ENCODE data around the gene LUM.

GRCh38 chr12:91098461-91098860, 12.8 kb downstream of the LUM start:
- TF ChIP-seq CTCF (IDR thresholded peaks at IDR 0.05) = no peak
- no peak for TF ChIP-seq SMC3 (IDR thresholded peaks at IDR 0.05; ENCODE audit: low read depth, low read length)
- TF ChIP-seq POLR2AphosphoS5 (IDR thresholded peaks at IDR 0.05; ENCODE audit: low read depth, low read length) = no peak
- no peak for TF ChIP-seq RAD21 (IDR thresholded peaks at IDR 0.05; ENCODE audit: low read length)
- TF ChIP-seq EZH2phosphoT487 (IDR thresholded peaks at IDR 0.05; ENCODE audit: borderline replicate concordance, low read depth) = no peak
- TF ChIP-seq EP300 (IDR thresholded peaks at IDR 0.05; ENCODE audit: borderline replicate concordance in 1 of 2, low read depth in 1 of 2, low read length in 1 of 2) = no peak; a peak in 1 of 4 replicates
- no peak for TF ChIP-seq MAX (IDR thresholded peaks at IDR 0.05; ENCODE audit: low read depth)
- TF ChIP-seq ELF1 (IDR thresholded peaks at IDR 0.05) = no peak
- no peak for TF ChIP-seq REST (IDR thresholded peaks at IDR 0.05; ENCODE audit: low read depth, low read length)
- no peak for TF ChIP-seq TAF1 (IDR thresholded peaks at IDR 0.05; ENCODE audit: borderline replicate concordance, low read depth, low read length)
- TF ChIP-seq GABPA (IDR thresholded peaks at IDR 0.05; ENCODE audit: low read depth) = no peak
